BLaER1 (cell line): ENCODE measurements around the gene TBL1XR1.

Experiments
- H3K27ac ChIP-seq: shearing (Covaris generic); formaldehyde crosslinking; 2 replicates; pipeline ENCODE4 v1.8.1; 2022
- H3K27me3 ChIP-seq: shearing (Covaris generic); formaldehyde crosslinking; 2 replicates; pipeline ENCODE4 v1.8.1; 2022
- H3K36me3 ChIP-seq: shearing (Covaris generic); formaldehyde crosslinking; 2 replicates; pipeline ENCODE4 v1.8.1; 2022
- H3K4me1 ChIP-seq: shearing (Covaris generic); formaldehyde crosslinking; 2 replicates; pipeline ENCODE4 v1.8.1; 2022
- H3K4me2 ChIP-seq: shearing (Covaris generic); formaldehyde crosslinking; 2 replicates; pipeline ENCODE4 v1.8.1; 2022
- H3K4me3 ChIP-seq: shearing (Covaris generic); formaldehyde crosslinking; 2 replicates; pipeline ENCODE4 v1.8.1; 2022
- H3K9ac ChIP-seq: shearing (Covaris generic); formaldehyde crosslinking; 2 replicates; pipeline ENCODE4 v1.8.1; 2022
- H3K9me3 ChIP-seq: shearing (Covaris generic); formaldehyde crosslinking; 2 replicates; pipeline ENCODE4 v1.8.1; 2022
- H4K20me1 ChIP-seq: shearing (Covaris generic); formaldehyde crosslinking; 2 replicates; pipeline ENCODE4 v1.8.1; 2022
- Cebpa-rat ChIP-seq: shearing (Covaris generic); IDR thresholded peaks from 2 replicates; pipeline ENCODE4 v1.8.1; 2022

The TBL1XR1 gene

GRCh38 chr3:177089110-177089509 is 108.2 kb downstream of the TBL1XR1 start:
- no peak for TF ChIP-seq Cebpa-rat
- Histone ChIP-seq H3K9ac (no peak overlapping the region), H3K27ac (peak overlapping the region; percentile 23), H4K20me1 (peaks cover 100% of the 10 kb centered on the region), H3K36me3 (peaks cover 77% of the 10 kb centered on the region), H3K4me3 (no peak overlapping the region), H3K4me1 (peaks cover 38% of the 10 kb centered on the region), H3K4me2 (peak overlapping the region; percentile 51), H3K27me3 (no peaks in the 10 kb centered on the region), H3K9me3 (peaks cover 37% of the 10 kb centered on the region)

DNA sequence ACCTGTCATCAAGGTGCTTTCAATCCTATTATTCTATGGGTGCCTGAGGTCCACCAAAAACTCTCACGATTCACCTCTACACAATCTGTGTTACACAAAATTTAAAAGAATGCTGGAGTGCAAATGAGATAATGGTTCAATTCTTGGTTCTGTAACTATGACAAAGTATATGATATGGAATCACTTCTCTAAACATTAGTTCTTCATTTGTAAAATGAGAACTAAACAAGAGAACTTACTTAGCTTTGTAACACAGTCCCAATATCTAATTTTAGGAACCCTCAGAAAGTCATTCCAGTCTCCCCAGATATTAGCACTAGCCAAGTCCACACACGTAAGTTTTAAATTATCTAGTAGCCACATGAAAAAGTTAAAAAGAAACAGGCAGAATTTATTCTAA is 111.5 kb downstream of the TBL1XR1 start:
- Histone ChIP-seq H3K4me1 (peaks cover 35% of the 10 kb centered on the region), H3K27me3 (no peaks in the 10 kb centered on the region), H3K4me3 (no peak overlapping the region), H3K4me2 (no peak overlapping the region), H4K20me1 (peaks cover 100% of the 10 kb centered on the region), H3K9me3 (peaks cover 11% of the 10 kb centered on the region; the same call in 1 of the 2 replicates), H3K36me3 (peaks cover 60% of the 10 kb centered on the region), H3K9ac (no peak overlapping the region), H3K27ac (no peak overlapping the region)
- no peak for TF ChIP-seq Cebpa-rat

DNA sequence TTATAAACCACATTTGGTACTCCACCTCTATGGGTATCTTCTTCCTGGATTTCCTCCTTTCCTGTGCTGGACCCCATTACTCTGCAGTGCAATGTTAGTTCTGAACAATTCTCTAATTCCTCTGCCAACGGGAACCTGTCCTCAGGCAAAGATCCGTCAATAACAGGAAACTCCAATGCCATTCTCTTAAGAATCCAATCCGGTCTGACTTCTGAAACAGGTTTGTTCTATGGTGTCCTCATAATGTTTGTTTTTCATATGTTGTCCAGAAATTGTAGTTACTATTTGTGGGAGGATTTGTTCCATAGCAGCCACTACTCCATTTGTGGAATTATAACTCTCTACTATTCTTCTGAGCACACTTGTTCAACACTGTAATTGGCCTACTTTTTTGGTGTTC is 112.7 kb downstream of the TBL1XR1 start:
- no peaks in the 10 kb centered on the region for H3K27me3 ChIP-seq
- no peak overlapping the region for H3K4me2 ChIP-seq
- no peak overlapping the region for H3K4me3 ChIP-seq

GRCh38 chr3:177080122-177080521 is 117.2 kb downstream of the TBL1XR1 start:
- TF ChIP-seq Cebpa-rat: no peak
- no peaks in the 10 kb centered on the region for H3K27me3 ChIP-seq
- H3K27ac ChIP-seq: no peak overlapping the region
- H3K36me3 ChIP-seq: peaks cover 78% of the 10 kb centered on the region
- peaks cover 100% of the 10 kb centered on the region for H4K20me1 ChIP-seq
- H3K4me2 ChIP-seq: no peak overlapping the region
- H3K9me3 ChIP-seq: peaks cover 27% of the 10 kb centered on the region; the same call in 1 of the 2 replicates
- H3K4me3 ChIP-seq: no peak overlapping the region
- no peaks in the 10 kb centered on the region for H3K4me1 ChIP-seq
- H3K9ac ChIP-seq: no peak overlapping the region

More for the DNA sequence above, 112.7 kb downstream of the TBL1XR1 start:
- H3K9ac ChIP-seq: no peak overlapping the region
- peaks cover 64% of the 10 kb centered on the region for H3K36me3 ChIP-seq
- peaks cover 24% of the 10 kb centered on the region for H3K4me1 ChIP-seq
- TF ChIP-seq Cebpa-rat: no peak
- no peak overlapping the region for H3K27ac ChIP-seq
- peaks cover 100% of the 10 kb centered on the region for H4K20me1 ChIP-seq
- peaks cover 7% of the 10 kb centered on the region; the same call in 1 of the 2 replicates for H3K9me3 ChIP-seq

DNA sequence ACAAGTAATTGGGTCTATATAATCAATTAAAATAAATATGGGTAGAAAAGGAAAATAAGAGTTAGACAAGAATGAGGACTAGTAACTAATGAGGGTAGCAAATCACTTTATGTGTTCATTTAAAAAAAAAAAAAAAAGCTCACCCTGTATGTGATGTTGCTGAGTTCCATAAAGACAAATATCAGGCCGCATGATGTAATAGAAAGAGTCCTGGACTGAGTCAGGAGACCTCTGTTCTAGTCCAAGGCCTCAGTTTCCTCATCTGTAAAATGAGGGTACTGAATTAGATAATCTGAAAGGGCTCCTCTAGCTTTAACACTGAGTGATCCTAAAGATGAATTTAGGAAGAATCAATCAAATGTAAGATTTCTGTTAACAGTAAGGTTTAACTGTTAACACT is 117.6 kb downstream of the TBL1XR1 start:
- Histone ChIP-seq H3K4me1 (no peaks in the 10 kb centered on the region), H3K9ac (no peak overlapping the region), H3K27ac (no peak overlapping the region), H3K9me3 (peaks cover 30% of the 10 kb centered on the region; the same call in 1 of the 2 replicates), H3K36me3 (peaks cover 78% of the 10 kb centered on the region), H3K4me3 (no peak overlapping the region), H4K20me1 (peaks cover 100% of the 10 kb centered on the region), H3K4me2 (no peak overlapping the region), H3K27me3 (no peaks in the 10 kb centered on the region)
- no peak for TF ChIP-seq Cebpa-rat

- peaks cover 100% of the 10 kb centered on the region for H4K20me1 ChIP-seq
- no peaks in the 10 kb centered on the region for H3K27me3 ChIP-seq
- no peak for TF ChIP-seq Cebpa-rat
- H3K27ac ChIP-seq: no peak overlapping the region
- H3K4me1 ChIP-seq: peaks cover 50% of the 10 kb centered on the region
- peaks cover 21% of the 10 kb centered on the region; the same call in 1 of the 2 replicates for H3K9me3 ChIP-seq
- peaks cover 82% of the 10 kb centered on the region for H3K36me3 ChIP-seq
- H3K4me3 ChIP-seq: no peak overlapping the region
- H3K9ac ChIP-seq: no peak overlapping the region
- no peak overlapping the region for H3K4me2 ChIP-seq
Observed at GRCh38 chr3:177071496-177072156, 125.7 kb downstream of the TBL1XR1 start.

GRCh38 chr3:177069514-177070329 is 127.6 kb downstream of the TBL1XR1 start:
- H3K27ac ChIP-seq: no peak overlapping the region
- TF ChIP-seq Cebpa-rat: no peak
- no peak overlapping the region for H3K4me2 ChIP-seq
- H3K4me1 ChIP-seq: peaks cover 50% of the 10 kb centered on the region
- peaks cover 100% of the 10 kb centered on the region for H4K20me1 ChIP-seq
- H3K36me3 ChIP-seq: peaks cover 67% of the 10 kb centered on the region
- H3K4me3 ChIP-seq: no peak overlapping the region
- peaks cover 10% of the 10 kb centered on the region; the same call in 1 of the 2 replicates for H3K9me3 ChIP-seq
- no peak overlapping the region for H3K9ac ChIP-seq
- H3K27me3 ChIP-seq: no peaks in the 10 kb centered on the region

DNA sequence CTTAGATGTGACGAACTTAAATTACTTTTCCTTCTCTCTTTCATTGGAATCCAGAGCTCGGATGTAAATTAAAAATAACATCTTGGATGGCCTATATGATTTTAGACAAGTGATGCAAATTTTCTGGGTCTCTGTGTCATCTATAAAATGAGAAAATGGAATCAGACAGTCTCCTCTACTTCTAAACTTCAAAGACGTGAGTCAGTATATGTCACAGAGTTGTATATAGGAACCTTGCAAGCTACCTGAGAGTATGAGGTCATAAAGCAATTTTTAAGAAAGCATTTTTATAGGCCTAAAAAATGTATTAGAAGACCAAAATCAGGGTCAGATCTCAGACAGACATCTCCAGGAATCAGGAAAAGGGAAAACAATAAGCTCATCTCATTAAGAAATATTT is 128.3 kb downstream of the TBL1XR1 start:
- Histone ChIP-seq H3K4me3 (no peak overlapping the region), H3K27me3 (no peaks in the 10 kb centered on the region), H3K36me3 (peaks cover 64% of the 10 kb centered on the region), H3K4me1 (peaks cover 50% of the 10 kb centered on the region), H4K20me1 (peaks cover 100% of the 10 kb centered on the region), H3K9ac (no peak overlapping the region), H3K4me2 (no peak overlapping the region), H3K27ac (no peak overlapping the region), H3K9me3 (peaks cover 5% of the 10 kb centered on the region; the same call in 1 of the 2 replicates)
- TF ChIP-seq Cebpa-rat: no peak

GRCh38 chr3:177066068-177066467 is 131.2 kb downstream of the TBL1XR1 start:
- Histone ChIP-seq H3K4me2 (no peak overlapping the region), H4K20me1 (peaks cover 100% of the 10 kb centered on the region), H3K4me1 (peaks cover 34% of the 10 kb centered on the region)

More at GRCh38 chr3:177066068-177066467, 131.2 kb downstream of the TBL1XR1 start:
- H3K27ac ChIP-seq: no peak overlapping the region
- H3K4me3 ChIP-seq: no peak overlapping the region
- peaks cover 63% of the 10 kb centered on the region for H3K36me3 ChIP-seq
- H3K9me3 ChIP-seq: no peaks in the 10 kb centered on the region
- TF ChIP-seq Cebpa-rat: no peak
- H3K9ac ChIP-seq: no peak overlapping the region
- H3K27me3 ChIP-seq: no peaks in the 10 kb centered on the region
